ENCODE data around the gene KATNAL2. TPM values are rescaled to one million over a fixed set of nuclear protein-coding genes. Genes with fewer than 3 reads are reported as not detected.

The KATNAL2 gene
- total and polyA plus RNA-seq, 10 of the 15 experiments (the other 5 are each of a cell fraction or from before 2014, with no cell fraction given): 0.20 to 2.4 (median 1.7) TPM

GRCh38 chr18:47150029-47150823 lies 232.8 kb downstream of the KATNAL2 start, which contains the start of gene HDHD2 (continued):
- TF ChIP-seq E2F4 (IDR thresholded peaks at IDR 0.05; ENCODE audit: low read depth, low read length) (no peak), FOXM1 (IDR thresholded peaks at IDR 0.05; ENCODE audit: low read depth, low read length) (no peak), WRNIP1 (IDR thresholded peaks at IDR 0.05; ENCODE audit: borderline replicate concordance, low read depth, low read length) (no peak), PAX5 (IDR thresholded peaks at IDR 0.05; ENCODE audit: borderline replicate concordance, low read depth, low read length) (peak; percentile 19; the same call in 1 of the 2 replicates), TCF12 (IDR thresholded peaks at IDR 0.05; ENCODE audit: low read depth, low read length) (no peak), JUNB (IDR thresholded peaks at IDR 0.05) (no peak), NR2C2 (IDR thresholded peaks at IDR 0.05; ENCODE audit: borderline replicate concordance, control insufficient read depth, insufficient read length, low read depth) (no peak), BCLAF1 (IDR thresholded peaks at IDR 0.05) (no peak), PKNOX1 (IDR thresholded peaks at IDR 0.05) (peak; percentile 93), NKRF (conservative IDR thresholded peaks at IDR 0.05) (peak; percentile 65), RAD21 (IDR thresholded peaks at IDR 0.05; ENCODE audit: insufficient read depth, low read depth, low read length) (no peak), LARP7 (IDR thresholded peaks at IDR 0.05) (no peak; the same call in 1 of the 2 replicates), YBX1 (IDR thresholded peaks at IDR 0.05) (no peak), ATF7 (IDR thresholded peaks at IDR 0.05; ENCODE audit: low read depth) (no peak), ZZZ3 (IDR thresholded peaks at IDR 0.05; ENCODE audit: control insufficient read depth, insufficient read length, low read depth) (no peak), HDGF (IDR thresholded peaks at IDR 0.05) (no peak), RUNX3 (IDR thresholded peaks at IDR 0.05; ENCODE audit: low read length) (peak; percentile 21), USF2 (IDR thresholded peaks at IDR 0.05; ENCODE audit: borderline replicate concordance, low read depth, low read length) (no peak)
